T47D (cell line): Measurements from ENCODE around the gene LRRC8D.
"Not testable (repeated sequence)": the region's sequence is repeated elsewhere in the genome, so short reads cannot be mapped to it uniquely, and the experiment has no call there.

Experiments
- DNase-seq, 2 experiments: peaks; one replicate each; pipeline versions ENCODE4 v3.0.0 to v3.0.0-alpha.2; 2011 to 2012; ENCODE audit warnings: low read depth in 1 of 2, low spot score in 1 of 2
- JUND ChIP-seq: IDR thresholded peaks from 2 replicates; pipeline ENCODE4 v1.6.1; 2012; ENCODE audit warnings: low read depth
- in situ Hi-C: cut with HindIII; loops from 2 replicates; pipeline ENCODE4 v1.10.0; 2016; ENCODE audit warnings: low sequenced_read_pairs, low pct_unique_long_range_greater_than_20kb

Gene LRRC8D

GRCh38 chr1:89911191-89911991 is 90.6 kb downstream of the LRRC8D start:
- TF ChIP-seq JUND = no peak
- DNase-seq = no peak
- in situ Hi-C loops = no loop called here

DNA sequence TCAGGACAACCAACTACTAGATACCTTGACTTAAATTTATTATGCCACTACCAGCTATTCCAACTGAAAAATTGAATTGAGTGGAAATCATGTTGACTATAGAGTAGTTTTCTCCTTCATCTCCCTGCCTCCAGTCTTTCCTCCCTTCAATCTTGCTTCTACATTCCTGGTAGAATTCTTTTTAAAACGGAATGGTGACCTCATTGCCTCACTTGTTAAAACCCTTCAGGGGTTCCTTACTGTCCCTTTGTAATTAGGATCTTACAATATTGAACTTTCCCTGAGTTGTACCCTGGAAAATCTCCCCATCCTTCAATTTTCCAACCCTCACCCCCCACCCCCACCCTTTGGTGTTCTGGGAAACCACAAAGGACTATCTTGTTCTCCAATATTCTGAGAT is 91.2 kb downstream of the LRRC8D start:
- TF ChIP-seq JUND = no peak
- DNase-seq = no peak
- in situ Hi-C loops = no loop called here

GRCh38 chr1:89913353-89914095 is 92.7 kb downstream of the LRRC8D start:
- TF ChIP-seq JUND = no peak
- DNase-seq = no peak
- in situ Hi-C loops = no loop called here

GRCh38 chr1:89917353-89917752 is 96.5 kb downstream of the LRRC8D start:
- TF ChIP-seq JUND = no peak
- no peak for DNase-seq
- in situ Hi-C loops = no loop called here

DNA sequence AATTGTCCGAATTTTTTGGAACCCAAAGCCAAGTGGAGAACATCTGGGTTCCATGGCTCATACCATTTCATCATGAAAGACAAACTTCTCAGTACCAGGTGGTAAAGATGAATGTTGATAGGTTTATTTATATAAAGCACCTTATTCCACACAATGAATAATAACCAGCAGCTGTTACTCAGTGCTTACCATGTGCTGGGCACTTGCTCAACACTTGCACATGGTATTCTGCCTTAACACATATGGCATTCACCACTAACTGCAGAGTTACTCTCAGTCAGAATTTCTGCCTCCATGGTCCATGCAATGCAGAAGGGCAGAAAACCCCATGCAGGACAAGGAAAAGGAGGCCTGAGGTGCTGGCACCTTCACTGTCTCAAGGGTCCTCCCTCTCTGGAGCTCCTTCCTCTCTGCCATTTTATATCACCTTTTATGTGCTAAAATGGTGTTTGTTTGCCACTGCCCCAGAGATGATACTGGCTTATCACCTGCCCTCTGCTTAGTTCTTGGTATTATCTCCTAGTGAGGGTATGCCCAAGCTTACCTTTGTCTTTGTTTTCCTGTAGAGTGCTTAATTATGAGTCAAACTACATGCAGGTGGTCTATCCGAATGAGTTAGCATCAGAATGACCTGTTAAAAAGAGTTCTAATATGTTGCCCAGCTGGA is 97.4 kb downstream of the LRRC8D start:
- DNase-seq = no peak
- TF ChIP-seq JUND = no peak
- in situ Hi-C loops = no loop called here

- in situ Hi-C loops = no loop called here
- no peak for TF ChIP-seq JUND
- no peak for DNase-seq
Observed at GRCh38 chr1:89918794-89919155, 97.9 kb downstream of the LRRC8D start.

DNA sequence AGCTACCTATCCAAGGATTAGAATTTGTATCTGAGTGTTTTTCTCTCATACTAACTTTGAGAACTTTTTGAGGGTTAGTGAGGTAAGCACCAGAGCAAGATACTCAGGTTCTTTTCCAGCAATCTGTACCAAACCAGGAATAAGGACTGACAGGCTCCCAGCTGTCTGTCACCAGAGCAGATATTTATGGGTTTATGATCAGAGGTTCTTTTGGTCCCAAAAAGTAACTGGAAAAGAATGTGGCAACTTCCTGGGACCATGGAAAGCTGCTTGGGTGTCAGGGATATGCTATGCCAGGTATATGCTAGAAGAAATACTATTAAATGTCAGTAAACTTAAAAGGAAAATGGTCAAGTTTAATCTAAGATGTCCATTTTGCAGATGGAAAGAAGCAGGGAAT is 98.3 kb downstream of the LRRC8D start:
- DNase-seq = no peak
- in situ Hi-C loops = no loop called here
- TF ChIP-seq JUND = no peak

GRCh38 chr1:89922911-89923310 is 102.1 kb downstream of the LRRC8D start:
- DNase-seq = no peak
- TF ChIP-seq JUND = no peak
- in situ Hi-C loops = no loop called here

GRCh38 chr1:89923517-89923916 is 102.7 kb downstream of the LRRC8D start:
- no peak for DNase-seq
- TF ChIP-seq JUND = no peak
- in situ Hi-C loops = no loop called here

DNA sequence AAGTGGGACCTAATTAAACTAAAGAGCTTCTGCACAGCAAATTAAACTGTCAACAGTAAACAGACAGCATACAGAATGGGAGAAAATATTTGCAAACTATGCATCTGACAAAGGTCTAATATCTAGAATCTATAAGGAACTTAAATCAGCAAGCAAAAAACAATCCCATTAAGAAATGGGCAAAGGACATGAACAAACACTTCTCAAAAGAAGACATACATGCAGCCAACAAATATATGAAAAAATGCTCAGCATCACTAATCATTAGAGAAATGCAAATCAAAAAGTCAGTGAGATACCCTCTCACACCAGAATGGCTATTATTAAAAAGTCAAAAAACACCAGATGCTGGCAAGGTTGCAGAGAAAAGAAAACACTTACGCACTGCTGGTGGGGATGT is 103.2 kb downstream of the LRRC8D start:
- in situ Hi-C loops, DNase-seq: not testable (repeated sequence)

GRCh38 chr1:89927049-89927448 is 106.2 kb downstream of the LRRC8D start:
- in situ Hi-C loops = no loop called here
- no peak for TF ChIP-seq JUND
- DNase-seq = no peak

DNA sequence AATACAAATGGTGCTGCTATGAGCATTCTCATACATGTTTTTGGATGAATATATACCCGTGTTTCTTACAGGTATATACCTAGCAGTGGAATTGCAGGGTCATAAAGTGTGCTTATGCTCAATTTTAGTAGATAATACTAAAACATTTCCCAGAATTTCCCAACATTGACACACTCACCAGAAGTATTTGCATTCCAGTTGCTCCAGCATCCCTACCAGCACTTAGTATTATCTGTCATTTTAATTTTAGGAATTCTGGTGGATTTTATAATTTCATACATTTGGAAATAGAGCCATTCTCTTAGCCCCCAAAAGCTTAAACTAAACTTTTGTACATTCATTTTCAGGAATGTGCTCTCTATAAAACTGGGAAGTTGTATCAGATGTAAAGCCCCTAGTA is 106.6 kb downstream of the LRRC8D start:
- TF ChIP-seq JUND = no peak
- in situ Hi-C loops = no loop called here
- no peak for DNase-seq

GRCh38 chr1:89928506-89928905 is 107.7 kb downstream of the LRRC8D start:
- no peak for TF ChIP-seq JUND
- in situ Hi-C loops = no loop called here
- no peak for DNase-seq
